B cell (primary cell): ENCODE data around the gene HSD17B1.

Experiments used
- EZH2 ChIP-seq: IDR thresholded peaks from 2 replicates; pipeline ENCODE4 v1.6.1; 2012; ENCODE audit warnings: borderline replicate concordance, low read depth, mild to moderate bottlenecking, moderate library complexity, low read length; ENCODE audit not compliant: insufficient read depth, poor library complexity, severe bottlenecking
- TF ChIP-seq, protein P1 (sequence below): fragments of 200-600 bp; IDR thresholded peaks from one replicate; pipeline ENCODE4 v1.8.0; 2022; ENCODE audit warnings: antibody characterized with exemption, mild to moderate bottlenecking

DNA sequence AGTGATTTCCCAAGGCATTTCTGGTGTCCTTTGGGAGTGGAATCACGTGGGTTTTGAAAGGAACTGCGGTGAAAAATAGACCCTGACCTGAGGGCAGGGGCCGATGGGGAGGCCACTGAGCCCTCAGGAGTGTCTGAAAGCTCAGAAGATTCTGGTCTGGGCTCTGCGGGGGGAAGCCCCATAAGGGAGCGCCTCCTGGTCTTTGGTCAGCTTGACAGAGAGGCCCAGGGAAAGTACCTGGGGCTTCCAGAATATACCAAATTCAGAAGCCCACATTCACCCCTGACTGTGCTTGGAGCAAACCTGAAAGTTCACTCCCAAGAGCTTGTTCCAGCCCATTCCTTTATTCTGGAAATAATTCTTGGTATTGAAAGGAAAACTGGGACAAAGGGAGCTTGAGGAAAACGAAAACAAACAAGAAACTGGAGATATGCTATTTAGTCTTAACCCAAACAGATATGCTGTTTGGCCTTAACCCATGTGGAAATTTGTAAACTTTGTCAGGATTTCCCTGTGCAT lies 39.9 kb upstream of the HSD17B1 start:
- TF ChIP-seq, protein P1, sequence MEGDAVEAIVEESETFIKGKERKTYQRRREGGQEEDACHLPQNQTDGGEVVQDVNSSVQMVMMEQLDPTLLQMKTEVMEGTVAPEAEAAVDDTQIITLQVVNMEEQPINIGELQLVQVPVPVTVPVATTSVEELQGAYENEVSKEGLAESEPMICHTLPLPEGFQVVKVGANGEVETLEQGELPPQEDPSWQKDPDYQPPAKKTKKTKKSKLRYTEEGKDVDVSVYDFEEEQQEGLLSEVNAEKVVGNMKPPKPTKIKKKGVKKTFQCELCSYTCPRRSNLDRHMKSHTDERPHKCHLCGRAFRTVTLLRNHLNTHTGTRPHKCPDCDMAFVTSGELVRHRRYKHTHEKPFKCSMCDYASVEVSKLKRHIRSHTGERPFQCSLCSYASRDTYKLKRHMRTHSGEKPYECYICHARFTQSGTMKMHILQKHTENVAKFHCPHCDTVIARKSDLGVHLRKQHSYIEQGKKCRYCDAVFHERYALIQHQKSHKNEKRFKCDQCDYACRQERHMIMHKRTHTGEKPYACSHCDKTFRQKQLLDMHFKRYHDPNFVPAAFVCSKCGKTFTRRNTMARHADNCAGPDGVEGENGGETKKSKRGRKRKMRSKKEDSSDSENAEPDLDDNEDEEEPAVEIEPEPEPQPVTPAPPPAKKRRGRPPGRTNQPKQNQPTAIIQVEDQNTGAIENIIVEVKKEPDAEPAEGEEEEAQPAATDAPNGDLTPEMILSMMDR, result no peak
- TF ChIP-seq EZH2, result no peak
